Mesenchymal stem cell (in vitro differentiated cells and primary cell): Measurements from ENCODE around the gene PLXDC2.

Experiments used
- DNase-seq: peaks from one replicate; pipeline ENCODE4 v3.0.0-alpha.2; 2013
- H2AFZ ChIP-seq: one replicate; pipeline ENCODE4 v1.6.1; 2013; ENCODE audit warnings: low read depth, mild to moderate bottlenecking, control low read depth, inconsistent platforms, low read length, moderate library complexity
- H2AK5ac ChIP-seq: 2 replicates; pipeline ENCODE4 v1.6.1; 2013; ENCODE audit warnings: low read length, moderate library complexity, mild to moderate bottlenecking, inconsistent platforms; ENCODE audit not compliant: severe bottlenecking
- H2BK120ac ChIP-seq: one replicate; pipeline ENCODE4 v1.6.1; 2013; ENCODE audit warnings: low read depth, mild to moderate bottlenecking, inconsistent platforms, low read length, moderate library complexity
- H2BK12ac ChIP-seq, 2 experiments: one replicate each; pipeline ENCODE4 v1.6.1; 2013; ENCODE audit warnings: inconsistent platforms in 2 of 2, low read length in 2 of 2, mild to moderate bottlenecking in 2 of 2, moderate library complexity in 2 of 2, control low read depth in 1 of 2
- H2BK15ac ChIP-seq: one replicate; pipeline ENCODE4 v1.6.1; 2013; ENCODE audit warnings: mild to moderate bottlenecking, low read depth, inconsistent platforms; ENCODE audit not compliant: poor library complexity, severe bottlenecking
- H2BK5ac ChIP-seq: 2 replicates; pipeline ENCODE4 v1.6.1; 2013; ENCODE audit warnings: low read depth, mild to moderate bottlenecking, low read length, control low read depth, inconsistent platforms; ENCODE audit not compliant: poor library complexity, severe bottlenecking
- H3K14ac ChIP-seq, 2 experiments: one replicate each; pipeline ENCODE4 v1.6.1; 2013; ENCODE audit warnings: inconsistent platforms in 2 of 2, low read length in 2 of 2, control low read depth in 1 of 2, mild to moderate bottlenecking in 1 of 2, moderate library complexity in 1 of 2
- H3K18ac ChIP-seq, 2 experiments: one replicate each; pipeline ENCODE4 v1.6.1; 2013; ENCODE audit warnings: inconsistent platforms in 2 of 2, low read length in 2 of 2, control low read depth in 1 of 2, low read depth in 1 of 2, mild to moderate bottlenecking in 1 of 2
- H3K23ac ChIP-seq, 2 experiments: one replicate each; pipeline ENCODE4 v1.6.1; 2013; ENCODE audit warnings: inconsistent platforms in 2 of 2, low read length in 2 of 2, mild to moderate bottlenecking in 2 of 2, moderate library complexity in 2 of 2, control low read depth in 1 of 2
- H3K27ac ChIP-seq: 2 replicates; pipeline ENCODE4 v1.5.1; 2013; ENCODE audit warnings: mild to moderate bottlenecking, moderate library complexity, low read length, control low read depth, inconsistent platforms; ENCODE audit not compliant: poor library complexity, severe bottlenecking
- H3K27me3 ChIP-seq, 2 experiments: 2 replicates each; pipeline versions ENCODE4 v1.6.1 to v1.7.0; 2013; ENCODE audit warnings: low read length in 2 of 2, mild to moderate bottlenecking in 2 of 2, moderate library complexity in 2 of 2, control low read depth in 1 of 2, inconsistent platforms in 1 of 2; ENCODE audit not compliant: control insufficient read depth in 1 of 2, insufficient read depth in 1 of 2
- H3K36me3 ChIP-seq, 2 experiments: 2 replicates each; pipeline versions ENCODE4 v1.6.1 to v1.7.0; 2013; ENCODE audit warnings: low read length in 2 of 2, control low read depth in 1 of 2, inconsistent platforms in 1 of 2, low read depth in 1 of 2, mild to moderate bottlenecking in 1 of 2; ENCODE audit not compliant: insufficient read depth in 2 of 2, control insufficient read depth in 1 of 2
- H3K4ac ChIP-seq, 2 experiments: one replicate each; pipeline ENCODE4 v1.6.1; 2013; ENCODE audit warnings: inconsistent platforms in 2 of 2, low read length in 2 of 2, mild to moderate bottlenecking in 2 of 2, moderate library complexity in 2 of 2, control low read depth in 1 of 2, low read depth in 1 of 2
- H3K4me1 ChIP-seq: 2 replicates; pipeline ENCODE4 v1.6.1; 2013; ENCODE audit warnings: low read depth, low read length, control low read depth; ENCODE audit not compliant: control insufficient read depth, insufficient read depth
- H3K4me2 ChIP-seq: 2 replicates; pipeline ENCODE4 v1.6.1; 2013; ENCODE audit warnings: low read length, mild to moderate bottlenecking, inconsistent platforms; ENCODE audit not compliant: poor library complexity, severe bottlenecking
- H3K4me3 ChIP-seq, 2 experiments: 2 replicates each; pipeline versions ENCODE4 v1.5.1 to v1.7.0; 2013; ENCODE audit warnings: low read length in 2 of 2, mild to moderate bottlenecking in 2 of 2, control low read depth in 1 of 2, low read depth in 1 of 2; ENCODE audit not compliant: insufficient read depth in 1 of 2
- H3K79me1 ChIP-seq: replicated peaks from 2 replicates; pipeline ENCODE4 v1.6.1; 2013; ENCODE audit warnings: mild to moderate bottlenecking, control low read depth, low read length, inconsistent platforms; ENCODE audit not compliant: poor library complexity, severe bottlenecking
- H3K9ac ChIP-seq: 2 replicates; pipeline ENCODE4 v1.7.0; 2013; ENCODE audit warnings: mild to moderate bottlenecking, low read length, moderate library complexity
- H3K9me3 ChIP-seq: 2 replicates; pipeline ENCODE4 v1.7.0; 2013; ENCODE audit warnings: mild to moderate bottlenecking, low read length; ENCODE audit not compliant: control insufficient read depth
- H4K8ac ChIP-seq: one replicate; pipeline ENCODE4 v1.6.1; 2013; ENCODE audit warnings: inconsistent platforms, mild to moderate bottlenecking, low read length, moderate library complexity
- H4K91ac ChIP-seq: one replicate; pipeline ENCODE4 v1.6.1; 2013; ENCODE audit warnings: mild to moderate bottlenecking, low read length, inconsistent platforms
- WGBS: methylation state at CpG from one replicate; pipeline ENCODE4 v1.1.7; 2013; ENCODE audit warnings: mixed read lengths; 5-methylcytosine and 5-hydroxymethylcytosine counted together

The PLXDC2 gene

DNA sequence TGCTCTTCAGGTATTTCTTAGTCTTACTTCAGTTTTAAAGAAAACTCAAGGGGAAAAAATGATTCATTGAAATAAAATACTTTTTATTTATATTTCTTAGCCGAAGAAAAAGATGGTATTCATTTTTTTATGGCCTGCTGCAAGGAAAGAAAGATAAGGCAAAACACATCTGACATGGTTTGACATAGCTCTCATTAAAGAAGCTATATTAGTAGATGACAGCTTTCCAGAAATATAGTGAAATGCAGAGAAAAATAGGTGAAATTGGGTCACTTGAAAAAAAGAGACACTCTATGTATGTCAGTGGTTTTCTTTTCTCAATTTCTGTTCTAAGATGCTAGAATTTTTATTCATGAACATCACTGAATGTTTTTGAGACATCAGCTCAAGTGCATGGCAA, 438.3 kb downstream of the PLXDC2 start:
- DNase-seq = no peak
- H2AK5ac ChIP-seq = no peak overlapping the region
- H3K14ac ChIP-seq = no peak overlapping the region
- H3K18ac ChIP-seq = no peak overlapping the region
- H3K9ac ChIP-seq = no peak overlapping the region
- H2BK120ac ChIP-seq = no peak overlapping the region
- H3K36me3 ChIP-seq = no peaks in the 10 kb centered on the region
- H3K79me1 ChIP-seq = no peaks in the 10 kb centered on the region
- no peaks in the 10 kb centered on the region for H3K27me3 ChIP-seq
- no peak overlapping the region for H3K4ac ChIP-seq
- no CpG with 5 or more reads among the region's 1 CpG for WGBS
- H3K9me3 ChIP-seq = no peaks in the 10 kb centered on the region
- H2BK15ac ChIP-seq = no peak overlapping the region
- no peak overlapping the region for H4K91ac ChIP-seq
- no peak overlapping the region for H3K23ac ChIP-seq
- no peak overlapping the region for H2BK12ac ChIP-seq
- no peak overlapping the region for H3K4me2 ChIP-seq
- no peak overlapping the region for H2BK5ac ChIP-seq
- no peak overlapping the region for H2AFZ ChIP-seq
- H4K8ac ChIP-seq = no peak overlapping the region
- no peak overlapping the region for H3K27ac ChIP-seq
- no peaks in the 10 kb centered on the region for H3K4me1 ChIP-seq
- H3K4me3 ChIP-seq = no peak overlapping the region

- Histone ChIP-seq H4K8ac (no peak overlapping the region), H3K4me1 (no peaks in the 10 kb centered on the region), H2AK5ac (no peak overlapping the region), H3K4ac (no peak overlapping the region), H3K27ac (no peak overlapping the region), H3K36me3 (no peaks in the 10 kb centered on the region), H3K4me2 (no peak overlapping the region), H3K18ac (no peak overlapping the region), H3K23ac (no peak overlapping the region), H3K4me3 (no peak overlapping the region), H2BK12ac (no peak overlapping the region), H2BK5ac (no peak overlapping the region), H3K79me1 (no peaks in the 10 kb centered on the region), H2AFZ (no peak overlapping the region), H2BK15ac (no peak overlapping the region), H4K91ac (no peak overlapping the region), H3K9ac (no peak overlapping the region), H2BK120ac (no peak overlapping the region), H3K27me3 (no peaks in the 10 kb centered on the region), H3K14ac (no peak overlapping the region), H3K9me3 (no peaks in the 10 kb centered on the region)
- no peak for DNase-seq
- WGBS = 100% methylated on average over 2 of the region's 2 CpGs
Observed at GRCh38 chr10:20256969-20257368, 440.7 kb downstream of the PLXDC2 start.

GRCh38 chr10:20257422-20257821, 441.2 kb downstream of the PLXDC2 start:
- no peak overlapping the region for H3K27ac ChIP-seq
- no peak overlapping the region for H2BK12ac ChIP-seq
- no CpG with 5 or more reads among the region's 2 CpGs for WGBS
- H3K4me1 ChIP-seq = no peaks in the 10 kb centered on the region
- no peak overlapping the region for H3K14ac ChIP-seq
- no peak overlapping the region for H2BK120ac ChIP-seq
- DNase-seq = no peak
- H3K9me3 ChIP-seq = no peaks in the 10 kb centered on the region
- H3K79me1 ChIP-seq = no peaks in the 10 kb centered on the region
- no peak overlapping the region for H3K4ac ChIP-seq
- no peak overlapping the region for H2BK5ac ChIP-seq
- no peak overlapping the region for H3K18ac ChIP-seq
- H3K4me2 ChIP-seq = no peak overlapping the region
- H2BK15ac ChIP-seq = no peak overlapping the region
- no peak overlapping the region for H3K4me3 ChIP-seq
- no peak overlapping the region for H2AK5ac ChIP-seq
- no peak overlapping the region for H4K8ac ChIP-seq
- no peak overlapping the region for H3K9ac ChIP-seq
- no peak overlapping the region for H3K23ac ChIP-seq
- no peak overlapping the region for H2AFZ ChIP-seq
- no peaks in the 10 kb centered on the region for H3K27me3 ChIP-seq
- no peaks in the 10 kb centered on the region for H3K36me3 ChIP-seq
- H4K91ac ChIP-seq = no peak overlapping the region

- no peak overlapping the region for H3K9ac ChIP-seq
- no peak overlapping the region for H4K91ac ChIP-seq
- no peak overlapping the region for H3K14ac ChIP-seq
- no peak overlapping the region for H2AFZ ChIP-seq
- no peak overlapping the region for H2BK120ac ChIP-seq
- H2AK5ac ChIP-seq = no peak overlapping the region
- no peak overlapping the region for H3K4me3 ChIP-seq
- no peak overlapping the region for H3K4ac ChIP-seq
- H3K79me1 ChIP-seq = no peaks in the 10 kb centered on the region
- H2BK15ac ChIP-seq = no peak overlapping the region
- peak; percentile 15 for DNase-seq
- H3K23ac ChIP-seq = no peak overlapping the region
- no peaks in the 10 kb centered on the region for H3K27me3 ChIP-seq
- H3K4me2 ChIP-seq = no peak overlapping the region
- peaks cover 6% of the 10 kb centered on the region for H3K9me3 ChIP-seq
- no peak overlapping the region for H3K18ac ChIP-seq
- no peak overlapping the region for H2BK12ac ChIP-seq
- H3K4me1 ChIP-seq = no peaks in the 10 kb centered on the region
- H2BK5ac ChIP-seq = no peak overlapping the region
- no peak overlapping the region for H3K27ac ChIP-seq
- whole genome bisulfite sequencing = 68% methylated on average over 1 of the region's 1 CpG
- no peaks in the 10 kb centered on the region for H3K36me3 ChIP-seq
- H4K8ac ChIP-seq = no peak overlapping the region
Observed at GRCh38 chr10:20265146-20265545, 448.9 kb downstream of the PLXDC2 start.
